ENCODE results near the gene CLEC9A.
"Not testable (repeated sequence)": the region's sequence is repeated elsewhere in the genome, so short reads cannot be mapped to it uniquely, and the experiment has no call there.

Gene CLEC9A

GRCh38 chr12:10030446-10030845 lies at the start of gene CLEC9A:
Gene CLEC9A, plus strand, starts transcription at chr12:10030682. Its CDS starts 22,006 bp downstream, at chr12:10052688.
- no peak for DNase-seq

- no peak for DNase-seq
Measured at GRCh38 chr12:9991876-9992275, 38.6 kb upstream of the CLEC9A start.

- DNase-seq = no peak
Measured at GRCh38 chr12:9992296-9992695, 38.2 kb upstream of the CLEC9A start.

- no peak for DNase-seq
Measured at GRCh38 chr12:9999016-9999415, 31.5 kb upstream of the CLEC9A start, which contains the start of gene CLEC1B. Gene CLEC1B, minus strand, starts transcription at chr12:9999121. Its CDS starts 21 bp downstream, at chr12:9999100.

GRCh38 chr12:10001171-10001776 lies 29.2 kb upstream of the CLEC9A start:
- DNase-seq = no peak

- DNase-seq = no peak
Measured at GRCh38 chr12:10012630-10013330, 17.7 kb upstream of the CLEC9A start.

GRCh38 chr12:10015450-10015849 lies 15.0 kb upstream of the CLEC9A start:
- no peak for DNase-seq

GRCh38 chr12:10016881-10017280 lies 13.6 kb upstream of the CLEC9A start:
- no peak for DNase-seq

- no peak for DNase-seq
Measured at GRCh38 chr12:10018386-10018785, 12.1 kb upstream of the CLEC9A start.

GRCh38 chr12:10021342-10021741 lies 9.1 kb upstream of the CLEC9A start:
- DNase-seq = no peak

- no peak for DNase-seq
Measured at GRCh38 chr12:10025236-10025635, 5.2 kb upstream of the CLEC9A start.

GRCh38 chr12:10026666-10027065 lies 3.8 kb upstream of the CLEC9A start:
- not testable (repeated sequence) for DNase-seq

- DNase-seq = no peak
Measured at GRCh38 chr12:10027311-10027710, 3.2 kb upstream of the CLEC9A start.

GRCh38 chr12:10027721-10028120 lies 2.8 kb upstream of the CLEC9A start:
- DNase-seq = no peak

- DNase-seq = no peak
Measured at GRCh38 chr12:10031321-10031720, 839 bp downstream of the CLEC9A start.

GRCh38 chr12:10031771-10032175 lies 1.3 kb downstream of the CLEC9A start:
- DNase-seq = no peak

GRCh38 chr12:10033783-10034545 lies 3.5 kb downstream of the CLEC9A start:
- no peak for DNase-seq

GRCh38 chr12:10042167-10042566 lies 11.7 kb downstream of the CLEC9A start:
- no peak for DNase-seq

GRCh38 chr12:10048526-10048925 lies 18.0 kb downstream of the CLEC9A start:
- no peak for DNase-seq

- DNase-seq = no peak
Measured at GRCh38 chr12:10052193-10052913, 21.9 kb downstream of the CLEC9A start.

- no peak for DNase-seq
Measured at GRCh38 chr12:10058387-10058786, 27.9 kb downstream of the CLEC9A start.

- DNase-seq = no peak
Measured at GRCh38 chr12:10065241-10065640, 34.8 kb downstream of the CLEC9A start.

- no peak for DNase-seq
Measured at GRCh38 chr12:10067264-10067663, 36.8 kb downstream of the CLEC9A start.

Data from NCI-H524 (cell line).